Endothelial cell of umbilical vein (primary cell): Measurements from ENCODE around the gene AARS2. TPM values are rescaled to one million over a fixed set of nuclear protein-coding genes. Genes with fewer than 3 reads are reported as not detected.

Experiments
- BruUV-seq: library from RNA; stranded (reverse); fragments of 400-500 nt; replicated peaks from 2 replicates; lab custom pipeline; 2021; lab: Mats Ljungman, UMichigan
- CTCF ChIA-PET: fragments of 300-600, 350-600 bp; sonication (Branson Sonifier 250); formaldehyde crosslinking; loops from one replicate; lab custom pipeline; 2021; ENCODE audit warnings: antibody characterized with exemption, inconsistent platforms; lab: Charles Lee
- POLR2A ChIA-PET: fragments of 300-600, 350-600 bp; sonication (Branson Sonifier 250); formaldehyde crosslinking; loops from one replicate; lab custom pipeline; 2021; ENCODE audit warnings: antibody characterized with exemption, inconsistent platforms; lab: Charles Lee
- DNase-seq: peaks from one replicate; pipeline ENCODE4 v3.0.0-alpha.2; 2011; ENCODE audit warnings: low read depth, low spot score
- FAIRE-seq: peaks from 2 replicates; lab custom pipeline; 2011; peaks lifted over from hg19 to GRCh38; lab: Jason Lieb, UNC
- H2AFZ ChIP-seq: 2 replicates; pipeline ENCODE4 v1.6.0; 2012; ENCODE audit warnings: low read depth, low read length, control low read depth, inconsistent platforms
- H3K27ac ChIP-seq: 2 replicates; pipeline ENCODE4 v1.5.1; 2011; ENCODE audit warnings: low read depth, mild to moderate bottlenecking, control low read depth, low read length, moderate library complexity; ENCODE audit not compliant: insufficient read depth
- H3K27me3 ChIP-seq, 2 experiments: 2 replicates each; pipeline versions ENCODE4 v1.6.0 to v1.6.1; 2011; ENCODE audit warnings: low read length in 2 of 2, mixed read lengths in 1 of 2; ENCODE audit not compliant: control insufficient read depth in 2 of 2, insufficient read depth in 2 of 2
- H3K36me3 ChIP-seq, 2 experiments: 2 replicates in 1 of 2; 3 replicates in 1 of 2; pipeline ENCODE4 v1.5.1; 2011; ENCODE audit warnings: low read length in 2 of 2, mild to moderate bottlenecking in 1 of 2, moderate library complexity in 1 of 2; ENCODE audit not compliant: control insufficient read depth in 2 of 2, insufficient read depth in 2 of 2; ENCODE audit errors: extremely low read depth in 1 of 2
- H3K4me1 ChIP-seq: 3 replicates; pipeline ENCODE4 v1.5.1; 2011; ENCODE audit warnings: mild to moderate bottlenecking, low read length; ENCODE audit not compliant: control insufficient read depth, insufficient read depth; ENCODE audit errors: extremely low read depth
- H3K4me2 ChIP-seq: 2 replicates; pipeline ENCODE4 v1.6.1; 2011; ENCODE audit warnings: low read length, control low read depth, mixed read lengths; ENCODE audit not compliant: insufficient read depth
- H3K4me3 ChIP-seq, 3 experiments: fragments of 200-600 bp in 1 of 3; sonication (generic), shearing (Covaris generic) in 1 of 3; replicated peaks in 1 of 3; 2 replicates each; pipeline ENCODE4 v1.5.1; 2011 to 2016; ENCODE audit warnings: control low read depth in 3 of 3, low read length in 3 of 3, mild to moderate bottlenecking in 2 of 3, inconsistent platforms in 1 of 3, low read depth in 1 of 3, moderate library complexity in 1 of 3; ENCODE audit not compliant: insufficient read depth in 1 of 3
- H3K79me2 ChIP-seq: 2 replicates; pipeline ENCODE4 v1.6.0; 2012; ENCODE audit warnings: low read length, inconsistent platforms; ENCODE audit not compliant: control insufficient read depth, insufficient read depth
- H3K9ac ChIP-seq: replicated peaks from 2 replicates; pipeline ENCODE3; 2011; ENCODE audit warnings: low read length, control low read depth; ENCODE audit not compliant: insufficient read depth; ENCODE audit errors: extremely low read depth
- H3K9me1 ChIP-seq: replicated peaks from 3 replicates; pipeline ENCODE4 v1.6.0; 2011; ENCODE audit warnings: mild to moderate bottlenecking, low read length; ENCODE audit not compliant: control insufficient read depth, insufficient read depth; ENCODE audit errors: extremely low read depth
- H3K9me3 ChIP-seq: replicated peaks from 2 replicates; pipeline ENCODE4 v1.5.1; 2012; ENCODE audit warnings: low read length, inconsistent platforms; ENCODE audit not compliant: control insufficient read depth, insufficient read depth
- H4K20me1 ChIP-seq: replicated peaks from 2 replicates; pipeline ENCODE3; 2011; ENCODE audit warnings: mild to moderate bottlenecking, low read length; ENCODE audit not compliant: control insufficient read depth, insufficient read depth; ENCODE audit errors: extremely low read depth
- CTCF ChIP-seq, 2 donors: IDR thresholded peaks; 1 replicate in 1 of 2; 2 replicates in 1 of 2; pipeline ENCODE4 v1.5.1; 2011; ENCODE audit warnings: low read length in 2 of 2, mild to moderate bottlenecking in 2 of 2, moderate library complexity in 2 of 2, control low read depth in 1 of 2, inconsistent platforms in 1 of 2, low read depth in 1 of 2; ENCODE audit not compliant: insufficient read depth in 1 of 2; ENCODE audit errors: extremely low read depth in 1 of 2
- EZH2 ChIP-seq: IDR thresholded peaks from 2 replicates; pipeline ENCODE4 v1.6.1; 2012; ENCODE audit warnings: borderline replicate concordance, low read depth, mild to moderate bottlenecking, moderate library complexity, low read length, inconsistent platforms; ENCODE audit not compliant: severe bottlenecking
- FOS ChIP-seq: IDR thresholded peaks from 2 replicates; pipeline ENCODE4 v1.6.1; 2011; ENCODE audit warnings: mild to moderate bottlenecking, low read length, moderate library complexity, borderline replicate concordance; ENCODE audit not compliant: insufficient read depth
- GATA2 ChIP-seq: IDR thresholded peaks from 2 replicates; pipeline ENCODE4 v1.7.0; 2011; ENCODE audit warnings: low read depth, mild to moderate bottlenecking, moderate library complexity, mixed read lengths, low read length; ENCODE audit not compliant: insufficient read length, insufficient read depth
- JUN ChIP-seq: IDR thresholded peaks from 2 replicates; pipeline ENCODE4 v1.6.1; 2011; ENCODE audit warnings: borderline replicate concordance, low read depth; ENCODE audit not compliant: insufficient read length, insufficient read depth
- MAX ChIP-seq: IDR thresholded peaks from 2 replicates; pipeline ENCODE4 v1.6.1; 2011; ENCODE audit not compliant: insufficient read depth, insufficient read length
- MYC ChIP-seq: IDR thresholded peaks from one replicate; pipeline ENCODE4 v1.6.1; 2011; ENCODE audit warnings: mild to moderate bottlenecking, low read depth, low read length
- POLR2A ChIP-seq: IDR thresholded peaks from 2 replicates; pipeline ENCODE4 v1.6.1; 2012; ENCODE audit warnings: low read depth, mild to moderate bottlenecking, control low read depth, low read length
- POLR2AphosphoS5 ChIP-seq: IDR thresholded peaks from 2 replicates; pipeline ENCODE4 v1.6.1; 2012; ENCODE audit warnings: low read depth, mild to moderate bottlenecking, control low read depth, low read length, moderate library complexity; ENCODE audit not compliant: insufficient read depth
- dilution Hi-C: fragments of 300-500 bp; cut with MboI; formaldehyde crosslinking; loops from one replicate; pipeline ENCODE4 v1.15.0; 2019; ENCODE audit warnings: low sequenced_read_pairs; ENCODE audit not compliant: extremely low pct_ligation_motif_present
- intact Hi-C: fragments of 100-400 bp; cut with micrococcal nuclease; formaldehyde crosslinking; loops from one replicate; pipeline ENCODE4 v1.10.0; 2022
- polyA plus RNA-seq, 4 experiments: library from polyadenylated mRNA; depleted of rRNA in 3 of 4; stranded (reverse) in 3 of 4; unstranded in 1 of 4; fragments of >200 nt; gene quantifications; 2 replicates each; pipeline versions ENCODE4 v1.2.1 to v1.2.3, GENCODE V29; 2011 to 2012; ENCODE audit warnings: missing spikeins in 1 of 4
- total RNA-seq: library from RNA; stranded (reverse); gene quantifications from 2 replicates; pipeline ENCODE4 v1.2.3, GENCODE V29; 2021

Gene AARS2
- total and polyA plus RNA-seq, 2 donors (not counting 3 experiments of a cell fraction or from before 2014, with no cell fraction given) = 8.3 to 17.9 TPM

DNA sequence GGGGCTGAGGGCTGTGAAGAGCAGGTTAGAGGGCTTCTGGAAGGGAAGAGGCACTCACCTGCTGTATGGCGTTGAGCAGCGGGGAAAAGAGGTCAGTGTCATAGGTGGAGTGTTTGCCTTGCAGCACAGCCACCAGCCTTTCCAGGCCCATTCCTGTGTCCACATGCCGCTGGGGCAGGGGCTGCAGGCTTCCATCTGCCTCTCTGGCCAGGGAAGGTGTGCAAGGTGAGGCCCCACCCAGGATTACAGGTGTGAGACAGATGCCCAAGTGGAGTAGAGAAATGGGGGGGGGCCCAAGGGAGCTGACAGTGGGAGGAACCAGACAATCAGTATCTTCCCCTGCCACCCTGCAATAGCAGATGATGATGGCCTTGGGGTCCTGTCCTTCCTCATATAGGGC, 2.9 kb downstream of the AARS2 start:
- Histone ChIP-seq H2AFZ (no peak overlapping the region), H3K9ac (no peak overlapping the region), H3K79me2 (peaks cover 9% of the 10 kb centered on the region), H3K27ac (no peak overlapping the region), H3K36me3 (peaks cover 4 to 34% of the 10 kb centered on the region in 2 experiments), H3K9me3 (no peaks in the 10 kb centered on the region), H3K4me2 (no peak overlapping the region), H4K20me1 (no peaks in the 10 kb centered on the region), H3K9me1 (no peaks in the 10 kb centered on the region), H3K4me1 (peaks cover 7% of the 10 kb centered on the region), H3K4me3 (no peak overlapping the region), H3K27me3 (no peaks in the 10 kb centered on the region)
- ChIA-PET POLR2A (no interaction called here), CTCF (no interaction called here)
- no TSS peak for BruUV-seq
- TF ChIP-seq FOS = no peak
- no peak for TF ChIP-seq MAX
- no peak for TF ChIP-seq CTCF (IDR thresholded peaks at IDR 0.05; ENCODE audit: extremely low read depth in 1 of 2, insufficient read depth in 1 of 2, low read depth in 1 of 2, low read length in 2 of 2)
- no peak for TF ChIP-seq GATA2
- TF ChIP-seq POLR2A = no peak
- TF ChIP-seq MYC = no peak
- TF ChIP-seq POLR2AphosphoS5 = no peak
- TF ChIP-seq EZH2 = no peak
- no peak for TF ChIP-seq JUN
- no peak for DNase-seq
- dilution Hi-C loops (no loop called here), intact Hi-C loops (no loop called here)
- FAIRE-seq = no peak
